NAMALWA (cell line): ENCODE measurements around the gene ATRN.

Experiments used
- DNase-seq: peaks from one replicate; pipeline ENCODE4 v3.0.0-alpha.2; 2015; ENCODE audit warnings: low spot score

The ATRN gene

DNA sequence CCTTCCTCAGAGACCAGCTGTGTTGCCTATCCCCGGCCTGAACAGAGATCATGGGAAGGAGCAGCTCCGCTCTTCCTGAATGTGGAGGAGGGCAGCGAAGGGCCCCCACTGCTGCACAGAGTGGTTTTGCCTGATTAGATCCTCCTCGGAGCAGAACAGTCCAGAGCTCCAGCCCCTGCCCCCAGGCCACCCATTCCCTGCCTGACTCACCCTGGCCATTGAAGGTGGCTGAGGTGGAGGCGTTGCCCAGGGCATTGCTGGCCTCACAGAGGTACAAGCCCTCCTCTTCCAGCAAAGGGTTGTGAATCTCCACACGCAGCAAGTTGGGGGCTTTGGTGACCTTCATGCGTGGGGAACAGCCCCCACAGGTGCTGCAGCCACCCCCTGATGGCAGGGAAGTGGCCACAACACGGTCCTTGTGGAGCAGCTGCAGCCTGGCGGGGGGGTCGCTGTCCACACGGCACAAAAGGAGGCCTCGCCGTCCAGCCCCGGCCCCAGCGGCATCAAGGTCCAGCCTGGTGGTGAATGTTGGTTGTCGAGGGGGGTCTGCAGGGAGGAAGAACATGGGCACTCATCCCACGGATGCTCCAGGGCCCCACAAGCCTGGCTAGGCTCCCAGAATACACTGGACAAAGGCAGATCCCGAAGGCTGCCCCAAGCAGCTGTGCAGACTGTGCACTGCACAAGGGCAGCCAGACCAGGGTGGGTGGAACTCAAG, 226.9 kb downstream of the ATRN start:
- no peak for DNase-seq

DNA sequence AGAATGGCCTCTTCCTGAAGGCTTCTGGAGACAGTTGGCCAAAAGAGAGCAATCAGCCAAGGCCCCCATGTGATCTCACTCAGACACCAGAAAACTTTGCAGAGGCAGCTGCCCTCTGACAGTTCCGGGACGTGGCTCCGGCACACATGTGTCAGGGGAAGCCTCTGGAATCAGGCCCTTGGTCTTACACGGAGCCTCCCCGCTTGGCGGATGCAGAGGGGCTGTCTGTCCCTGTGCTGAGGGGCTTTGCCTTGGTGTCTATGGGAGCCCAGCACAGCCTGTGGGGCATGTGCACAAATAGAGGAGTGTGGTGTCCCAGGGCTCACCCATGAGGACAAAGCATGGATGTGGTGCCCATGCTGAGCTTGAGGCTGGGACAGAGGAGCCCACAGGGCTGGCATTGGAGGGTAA, 227.8 kb downstream of the ATRN start:
- no peak for DNase-seq

DNA sequence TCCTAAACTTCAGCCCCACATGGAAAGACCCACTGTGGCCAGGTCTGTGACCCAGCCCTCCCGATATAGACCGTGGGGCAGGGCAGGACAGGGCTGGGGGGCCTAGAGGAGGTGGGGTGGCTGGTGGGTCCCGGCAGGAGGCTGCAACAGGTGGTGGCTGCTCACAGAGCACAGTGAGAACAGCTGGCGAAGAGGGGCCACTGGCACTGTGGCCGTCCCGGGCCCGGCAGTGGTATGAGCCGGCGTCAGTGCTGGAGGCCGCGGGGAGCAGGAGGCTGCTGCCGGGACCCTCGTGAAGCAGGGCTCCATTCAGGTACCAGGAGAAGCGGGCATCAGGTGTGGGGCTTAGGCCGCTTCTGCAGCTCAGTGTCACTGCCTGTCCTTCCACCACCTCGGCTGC, 228.2 kb downstream of the ATRN start:
- no peak for DNase-seq
